GM06990 (cell line): ENCODE data around the gene MEOX2.

Experiments used
- DNase-seq: peaks from one replicate; pipeline ENCODE4 v3.0.0-alpha.2; 2011; ENCODE audit not compliant: insufficient read length; ENCODE audit errors: extremely low read depth
- H3K27me3 ChIP-seq: replicated peaks from 2 replicates; pipeline ENCODE4 v1.6.0; 2011; ENCODE audit warnings: low read length; ENCODE audit not compliant: control insufficient read depth, insufficient read depth
- H3K36me3 ChIP-seq: 2 replicates; pipeline ENCODE4 v1.5.1; 2011; ENCODE audit warnings: low read length; ENCODE audit not compliant: control insufficient read depth, insufficient read depth
- H3K4me3 ChIP-seq: replicated peaks from 2 replicates; pipeline ENCODE4 v1.5.1; 2011; ENCODE audit warnings: low read depth, mild to moderate bottlenecking, control low read depth, low read length
- CTCF ChIP-seq: IDR thresholded peaks from 2 replicates; pipeline ENCODE4 v1.5.1; 2011; ENCODE audit warnings: low read length, control low read depth, mild to moderate bottlenecking, inconsistent platforms; ENCODE audit not compliant: insufficient read depth, poor library complexity, severe bottlenecking

Gene MEOX2

GRCh38 chr7:15684111-15684800, 2.2 kb downstream of the MEOX2 start:
- no peak for TF ChIP-seq CTCF
- Histone ChIP-seq H3K27me3 (no peaks in the 10 kb centered on the region), H3K4me3 (no peak overlapping the region), H3K36me3 (no peaks in the 10 kb centered on the region)
- DNase-seq = no peak

- H3K36me3 ChIP-seq = no peaks in the 10 kb centered on the region
- H3K4me3 ChIP-seq = no peak overlapping the region
- no peak for DNase-seq
- H3K27me3 ChIP-seq = no peaks in the 10 kb centered on the region
- no peak for TF ChIP-seq CTCF
These were observed 3.7 kb downstream of the MEOX2 start for GRCh38 chr7:15682751-15683245.

- no peaks in the 10 kb centered on the region for H3K27me3 ChIP-seq
- H3K36me3 ChIP-seq = no peaks in the 10 kb centered on the region
- H3K4me3 ChIP-seq = no peak overlapping the region
- no peak for TF ChIP-seq CTCF
- no peak for DNase-seq
These were observed 4.4 kb downstream of the MEOX2 start for GRCh38 chr7:15682111-15682510.

GRCh38 chr7:15681631-15682030, 4.9 kb downstream of the MEOX2 start:
- H3K36me3 ChIP-seq = no peaks in the 10 kb centered on the region
- H3K27me3 ChIP-seq = no peaks in the 10 kb centered on the region
- no peak overlapping the region for H3K4me3 ChIP-seq
- DNase-seq = no peak
- TF ChIP-seq CTCF = no peak

GRCh38 chr7:15681186-15681585, 5.3 kb downstream of the MEOX2 start:
- no peak overlapping the region for H3K4me3 ChIP-seq
- DNase-seq = no peak
- H3K36me3 ChIP-seq = no peaks in the 10 kb centered on the region
- TF ChIP-seq CTCF = no peak
- no peaks in the 10 kb centered on the region for H3K27me3 ChIP-seq

- no peak for DNase-seq
- H3K36me3 ChIP-seq = no peaks in the 10 kb centered on the region
- TF ChIP-seq CTCF = no peak
These were observed 6.0 kb downstream of the MEOX2 start for GRCh38 chr7:15680446-15680845.

More at GRCh38 chr7:15680446-15680845, 6.0 kb downstream of the MEOX2 start:
- Histone ChIP-seq H3K4me3 (no peak overlapping the region), H3K27me3 (no peaks in the 10 kb centered on the region)
